GM06990 (cell line): ENCODE results near the gene SIGLEC12.

Experiments
- DNase-seq: peaks from one replicate; pipeline ENCODE4 v3.0.0-alpha.2; 2011; ENCODE audit not compliant: insufficient read length; ENCODE audit errors: extremely low read depth
- H3K27me3 ChIP-seq: replicated peaks from 2 replicates; pipeline ENCODE4 v1.6.0; 2011; ENCODE audit warnings: low read length; ENCODE audit not compliant: control insufficient read depth, insufficient read depth
- H3K36me3 ChIP-seq: 2 replicates; pipeline ENCODE4 v1.5.1; 2011; ENCODE audit warnings: low read length; ENCODE audit not compliant: control insufficient read depth, insufficient read depth
- H3K4me3 ChIP-seq: replicated peaks from 2 replicates; pipeline ENCODE4 v1.5.1; 2011; ENCODE audit warnings: low read depth, mild to moderate bottlenecking, control low read depth, low read length
- TF ChIP-seq, protein P1 (sequence below): IDR thresholded peaks from 2 replicates; pipeline ENCODE4 v1.5.1; 2011; ENCODE audit warnings: low read length, control low read depth, mild to moderate bottlenecking, inconsistent platforms; ENCODE audit not compliant: insufficient read depth, poor library complexity, severe bottlenecking

Gene SIGLEC12

GRCh38 chr19:51476164-51476563 lies 25.4 kb downstream of the SIGLEC12 start:
- Histone ChIP-seq H3K36me3 (no peaks in the 10 kb centered on the region), H3K27me3 (no peaks in the 10 kb centered on the region), H3K4me3 (no peak overlapping the region)
- TF ChIP-seq, protein P1, sequence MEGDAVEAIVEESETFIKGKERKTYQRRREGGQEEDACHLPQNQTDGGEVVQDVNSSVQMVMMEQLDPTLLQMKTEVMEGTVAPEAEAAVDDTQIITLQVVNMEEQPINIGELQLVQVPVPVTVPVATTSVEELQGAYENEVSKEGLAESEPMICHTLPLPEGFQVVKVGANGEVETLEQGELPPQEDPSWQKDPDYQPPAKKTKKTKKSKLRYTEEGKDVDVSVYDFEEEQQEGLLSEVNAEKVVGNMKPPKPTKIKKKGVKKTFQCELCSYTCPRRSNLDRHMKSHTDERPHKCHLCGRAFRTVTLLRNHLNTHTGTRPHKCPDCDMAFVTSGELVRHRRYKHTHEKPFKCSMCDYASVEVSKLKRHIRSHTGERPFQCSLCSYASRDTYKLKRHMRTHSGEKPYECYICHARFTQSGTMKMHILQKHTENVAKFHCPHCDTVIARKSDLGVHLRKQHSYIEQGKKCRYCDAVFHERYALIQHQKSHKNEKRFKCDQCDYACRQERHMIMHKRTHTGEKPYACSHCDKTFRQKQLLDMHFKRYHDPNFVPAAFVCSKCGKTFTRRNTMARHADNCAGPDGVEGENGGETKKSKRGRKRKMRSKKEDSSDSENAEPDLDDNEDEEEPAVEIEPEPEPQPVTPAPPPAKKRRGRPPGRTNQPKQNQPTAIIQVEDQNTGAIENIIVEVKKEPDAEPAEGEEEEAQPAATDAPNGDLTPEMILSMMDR: no peak
- DNase-seq: no peak

DNA sequence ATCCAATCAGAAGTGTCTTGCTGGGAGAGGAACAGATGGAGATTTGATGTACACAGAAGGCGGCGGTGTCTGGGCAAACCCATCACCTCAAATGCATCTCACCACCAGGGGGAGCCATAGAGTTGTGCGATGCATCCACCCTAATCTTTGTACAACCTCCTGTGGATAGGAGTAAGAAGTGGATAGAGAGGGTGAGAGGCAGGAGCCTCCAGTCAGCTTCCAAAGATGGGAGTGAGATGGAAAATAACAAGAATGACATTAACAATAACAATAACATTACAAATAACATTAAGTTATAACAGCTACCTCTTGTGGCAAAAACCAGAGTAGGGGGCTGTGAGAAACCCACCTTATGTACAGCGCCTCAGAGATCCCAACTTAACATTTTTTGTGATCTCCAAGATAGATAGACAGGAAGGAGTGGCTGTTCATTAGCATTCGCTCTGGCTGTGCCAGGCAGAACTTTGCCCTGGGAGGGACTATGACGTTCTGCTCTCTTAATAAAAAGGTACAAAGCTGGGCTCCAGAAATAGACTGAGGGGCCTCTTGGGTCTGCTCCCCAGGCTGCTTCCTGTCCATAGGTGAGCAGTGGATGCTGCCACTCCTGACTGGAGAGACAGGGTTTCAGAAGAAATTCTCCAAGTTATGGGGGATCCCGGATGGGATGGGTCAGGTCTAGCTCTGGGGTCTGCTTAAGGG lies 28.4 kb downstream of the SIGLEC12 start:
- DNase-seq: no peak
- H3K4me3 ChIP-seq: no peak overlapping the region
- TF ChIP-seq, protein P1: peak; percentile 77
- no peaks in the 10 kb centered on the region for H3K36me3 ChIP-seq
- H3K27me3 ChIP-seq: no peaks in the 10 kb centered on the region; the same call in 1 of the 2 replicates

GRCh38 chr19:51472607-51473006 lies 29.0 kb downstream of the SIGLEC12 start:
- no peak for DNase-seq
- Histone ChIP-seq H3K27me3 (peaks cover 1% of the 10 kb centered on the region; the same call in 1 of the 2 replicates), H3K36me3 (no peaks in the 10 kb centered on the region), H3K4me3 (no peak overlapping the region)
- TF ChIP-seq, protein P1: no peak

DNA sequence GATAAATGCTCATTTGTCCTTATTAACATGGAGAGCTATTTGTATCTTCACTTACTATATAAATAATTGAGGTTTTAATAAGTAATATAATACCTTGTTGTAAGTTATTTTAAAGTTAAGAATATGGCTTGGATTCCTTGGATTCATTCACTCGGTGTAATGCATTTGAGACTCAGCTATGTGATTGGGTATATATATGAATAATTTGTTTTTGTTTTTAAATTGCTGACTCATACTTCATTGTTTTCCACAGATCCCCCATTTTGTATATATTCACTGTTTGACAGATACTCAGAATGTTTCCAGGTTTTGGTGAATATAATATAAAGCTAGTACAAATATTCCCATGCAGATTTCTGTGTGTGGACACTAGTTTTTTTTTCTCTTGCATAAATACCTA lies 30.1 kb downstream of the SIGLEC12 start:
- H3K4me3 ChIP-seq: no peak overlapping the region
- no peaks in the 10 kb centered on the region for H3K36me3 ChIP-seq
- H3K27me3 ChIP-seq: peaks cover 1% of the 10 kb centered on the region; the same call in 1 of the 2 replicates
- no peak for DNase-seq
- TF ChIP-seq, protein P1: no peak

DNA sequence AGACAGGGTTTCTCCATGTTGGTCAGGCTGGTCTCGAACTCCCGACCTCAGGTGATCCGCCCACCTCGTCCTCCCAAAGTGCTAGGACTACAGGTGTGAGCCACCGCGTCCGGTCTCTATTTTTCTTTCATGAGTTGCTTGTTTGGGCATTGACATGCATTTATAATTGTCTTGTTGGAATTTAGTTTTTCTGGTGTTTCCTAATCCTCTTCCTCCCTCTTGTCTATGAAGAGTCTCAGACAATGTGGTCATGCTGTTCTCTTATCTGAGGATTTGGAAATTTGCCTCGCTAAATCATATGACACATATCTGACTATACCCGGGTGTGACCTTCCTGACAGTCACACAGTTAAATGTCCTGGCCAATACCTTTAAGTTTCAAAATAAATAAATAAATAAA lies 30.6 kb downstream of the SIGLEC12 start:
- Histone ChIP-seq H3K27me3 (peaks cover 1% of the 10 kb centered on the region; the same call in 1 of the 2 replicates), H3K4me3 (no peak overlapping the region), H3K36me3 (no peaks in the 10 kb centered on the region)
- no peak for DNase-seq
- TF ChIP-seq, protein P1: no peak
